ENCODE data around the gene ABCB10. TPM values are rescaled to one million over a fixed set of nuclear protein-coding genes. Genes with fewer than 3 reads are reported as not detected.

ABCB10 gene
- 10 to 100 TPM in 3 of 4 donors, 1 to 10 TPM in 1; 7.8 to 31.9 (median 11.3) TPM for polyA plus RNA-seq
- long read RNA-seq, donor 1, result 0 reads
- long read RNA-seq, donor 2, partial matches to known transcripts, result 0 of 4 reads
- long read RNA-seq, donor 2, other reads (novel, unspliced or antisense), result 0 of 4 reads
- long read RNA-seq, donor 3, partial matches to known transcripts, result 6 of 9 reads
- long read RNA-seq, donor 3, other reads (novel, unspliced or antisense), result 0 of 9 reads
- long read RNA-seq, donor 4, partial matches to known transcripts, result 0 of 1 reads
- long read RNA-seq, donor 4, other reads (novel, unspliced or antisense), result 0 of 1 reads
- long read RNA-seq, donor 5, partial matches to known transcripts, result 0 of 1 reads
- long read RNA-seq, donor 5, other reads (novel, unspliced or antisense), result 0 of 1 reads
- long read RNA-seq, donor 6, partial matches to known transcripts, result 0 of 4 reads
- long read RNA-seq, donor 6, other reads (novel, unspliced or antisense), result 0 of 4 reads
- long read RNA-seq, donor 7, result 0 reads
- long read RNA-seq, donor 8, result 0 reads
- long read RNA-seq, donor 9, partial matches to known transcripts, result 0 of 4 reads
- long read RNA-seq, donor 9, other reads (novel, unspliced or antisense), result 0 of 4 reads
- long read RNA-seq, donor 10, partial matches to known transcripts, result 7 of 10 reads
- long read RNA-seq, donor 10, other reads (novel, unspliced or antisense), result 0 of 10 reads

DNA sequence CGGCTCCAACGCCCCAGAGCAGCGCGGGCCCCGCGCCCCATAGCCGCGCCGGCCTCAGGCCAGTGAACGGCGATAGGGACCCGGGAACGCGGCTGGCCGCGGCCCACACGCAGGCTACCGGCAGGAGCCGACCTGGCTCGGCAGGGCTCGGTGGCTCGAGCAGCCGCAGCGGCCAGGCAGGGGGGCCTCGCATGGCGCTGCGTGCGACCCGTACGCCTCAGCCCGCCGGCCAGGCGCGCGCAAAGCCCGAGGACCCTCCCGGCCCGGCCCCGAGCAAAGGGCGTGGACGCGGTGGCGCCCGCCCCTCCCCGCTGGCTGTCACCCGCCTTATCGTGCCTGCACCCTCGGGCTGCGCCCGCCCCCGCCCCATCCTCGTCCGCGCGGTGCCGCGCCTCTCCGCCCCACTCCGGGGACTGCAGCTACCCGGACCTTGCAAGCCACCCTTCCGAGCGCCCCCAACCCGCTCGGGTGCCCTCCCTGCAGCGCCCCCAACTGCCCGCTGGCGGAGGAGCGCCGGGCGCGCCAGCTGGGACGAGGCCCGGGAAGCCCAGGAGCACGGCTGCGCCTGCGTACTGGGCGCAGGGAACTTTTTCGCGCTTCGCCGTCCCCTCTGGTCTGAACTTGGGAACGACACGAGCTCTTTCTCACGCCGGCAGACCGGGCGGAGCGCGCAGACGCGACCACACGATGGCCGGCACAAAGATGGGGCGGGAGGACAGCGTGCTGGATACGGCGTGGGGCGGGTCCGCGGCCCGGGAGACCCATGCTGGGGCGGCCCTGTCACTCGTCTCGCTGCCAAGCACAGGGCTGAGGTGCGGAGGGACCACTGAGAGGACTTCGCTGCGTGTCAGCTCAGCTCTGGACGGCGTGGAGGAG lies at the start of gene ABCB10:
TSS of gene ABCB10 (minus strand) at position 248 of the 876 bp plus-strand sequence. CDS start at position 193, 55 bp downstream.
- H3K27ac ChIP-seq (ENCODE audit: low read depth in 1 of 3, low read length in 2 of 3), result peak within 1 kb of the TSS; percentile 85 to 96 (median 89)
- WGBS, 3 donors, result 0 to 1% (median 0%) methylated on average over 66 to 109 of the region's 109 CpGs

DNA sequence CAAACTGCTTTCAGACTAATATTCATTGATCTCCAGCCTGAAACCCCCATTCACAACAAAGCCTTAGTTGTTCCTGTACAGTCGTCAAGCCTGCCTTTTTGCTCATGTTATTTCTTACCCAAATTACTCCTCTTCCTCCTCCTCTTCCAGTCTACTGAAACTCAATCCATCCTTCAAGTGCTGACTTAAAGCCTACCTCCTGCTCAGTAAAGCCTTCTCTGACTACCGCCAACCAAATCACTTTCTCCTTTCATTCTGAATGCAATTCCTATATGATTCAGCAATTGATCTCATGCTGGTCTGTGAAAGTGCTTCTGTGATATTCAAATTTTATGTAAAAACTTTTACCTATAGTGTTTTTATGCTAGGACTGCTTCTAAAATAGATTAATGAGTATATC lies 48.9 kb upstream of the ABCB10 start:
- peaks cover 9 to 25% (median 23%) of the 10 kb centered on the region in 3 donors for H3K36me3 ChIP-seq (ENCODE audit: control insufficient read depth in 3 of 3, insufficient read depth in 2 of 3, low read depth in 1 of 3, low read length in 3 of 3)
- 81 to 96% (median 86%) methylated on average over 2 of the region's 2 CpGs for WGBS, 3 donors
- no peak for DNase-seq
- no peaks in the 10 kb centered on the region for H3K9me3 ChIP-seq (ENCODE audit: control insufficient read depth in 2 of 2, insufficient read depth in 1 of 2, low read depth in 1 of 2, low read length in 1 of 2)
- FAIRE-seq, result no peak
- H3K4me3 ChIP-seq (ENCODE audit: low read depth in 1 of 3, low read length in 3 of 3), result no peak overlapping the region
- H3K4me1 ChIP-seq (ENCODE audit: control insufficient read depth in 3 of 3, insufficient read depth in 2 of 3, low read depth in 1 of 3, low read length in 2 of 3), result no peaks in the 10 kb centered on the region
- no peak overlapping the region for H3K27ac ChIP-seq (ENCODE audit: low read depth in 1 of 3, low read length in 2 of 3)
- no peaks in the 10 kb centered on the region for H3K27me3 ChIP-seq (ENCODE audit: control insufficient read depth in 3 of 3, insufficient read depth in 3 of 3, low read length in 3 of 3)

More for the DNA sequence above, at the start of gene ABCB10:
- DNase-seq (peak; percentile 97 to 99), FAIRE-seq (no peak)
- peaks cover 0 to 11% (median 0%) of the 10 kb centered on the region in 3 donors for H3K36me3 ChIP-seq (ENCODE audit: control insufficient read depth in 3 of 3, insufficient read depth in 2 of 3, low read depth in 1 of 3, low read length in 3 of 3)
- no peaks in the 10 kb centered on the region for H3K9me3 ChIP-seq (ENCODE audit: control insufficient read depth in 2 of 2, insufficient read depth in 1 of 2, low read depth in 1 of 2, low read length in 1 of 2)
- peak within 1 kb of the TSS; percentile 84 to 94 (median 87) for H3K4me3 ChIP-seq (ENCODE audit: low read depth in 1 of 3, low read length in 3 of 3)
- H3K27me3 ChIP-seq (ENCODE audit: control insufficient read depth in 3 of 3, insufficient read depth in 3 of 3, low read length in 3 of 3), result no peaks in the 10 kb centered on the region
- H3K4me1 ChIP-seq (ENCODE audit: control insufficient read depth in 3 of 3, insufficient read depth in 2 of 3, low read depth in 1 of 3, low read length in 2 of 3), result peaks cover 3 to 8% (median 4%) of the 10 kb centered on the region in 3 donors

DNA sequence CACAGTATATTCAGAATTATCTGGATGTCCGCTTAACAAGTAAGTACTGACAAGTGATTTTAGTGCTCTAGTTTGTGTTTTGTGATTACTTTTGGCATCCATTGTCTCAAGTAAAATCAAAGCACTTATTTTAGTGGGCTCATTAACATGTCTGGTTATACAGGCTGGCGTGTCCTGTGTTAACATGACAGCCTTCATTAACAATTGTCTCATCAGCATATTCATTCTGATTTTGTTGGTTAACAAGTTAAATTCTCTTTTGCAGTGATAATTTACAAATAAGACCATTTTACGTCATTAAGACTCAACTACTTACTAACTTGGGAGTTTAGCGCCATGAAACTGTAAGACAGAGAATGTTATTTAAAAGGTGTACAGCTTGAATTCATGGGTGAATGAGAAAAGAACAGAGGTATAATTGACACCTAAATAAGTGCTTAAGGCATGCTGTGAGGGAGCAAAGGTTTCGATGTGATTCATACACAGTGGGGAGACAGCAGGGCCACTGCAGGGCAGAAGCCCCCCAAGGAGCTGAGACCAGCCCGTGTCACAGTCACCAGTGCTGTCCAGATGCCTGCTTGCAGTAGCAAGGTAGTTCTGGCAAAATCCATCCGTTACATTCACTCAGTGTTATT lies 45.0 kb upstream of the ABCB10 start:
- Histone ChIP-seq H3K4me1 (ENCODE audit: control insufficient read depth in 3 of 3, insufficient read depth in 2 of 3, low read depth in 1 of 3, low read length in 2 of 3) (no peaks in the 10 kb centered on the region), H3K27ac (ENCODE audit: low read depth in 1 of 3, low read length in 2 of 3) (no peak overlapping the region), H3K4me3 (ENCODE audit: low read depth in 1 of 3, low read length in 3 of 3) (no peak overlapping the region), H3K36me3 (ENCODE audit: control insufficient read depth in 3 of 3, insufficient read depth in 2 of 3, low read depth in 1 of 3, low read length in 3 of 3) (peaks cover 12 to 20% (median 14%) of the 10 kb centered on the region in 3 donors), H3K9me3 (ENCODE audit: control insufficient read depth in 2 of 2, insufficient read depth in 1 of 2, low read depth in 1 of 2, low read length in 1 of 2) (no peaks in the 10 kb centered on the region), H3K27me3 (ENCODE audit: control insufficient read depth in 3 of 3, insufficient read depth in 3 of 3, low read length in 3 of 3) (no peaks in the 10 kb centered on the region)
- 88 to 90% (median 89%) methylated on average over 7 of the region's 7 CpGs for WGBS, 3 donors
- no peak for DNase-seq
- FAIRE-seq, result no peak

DNA sequence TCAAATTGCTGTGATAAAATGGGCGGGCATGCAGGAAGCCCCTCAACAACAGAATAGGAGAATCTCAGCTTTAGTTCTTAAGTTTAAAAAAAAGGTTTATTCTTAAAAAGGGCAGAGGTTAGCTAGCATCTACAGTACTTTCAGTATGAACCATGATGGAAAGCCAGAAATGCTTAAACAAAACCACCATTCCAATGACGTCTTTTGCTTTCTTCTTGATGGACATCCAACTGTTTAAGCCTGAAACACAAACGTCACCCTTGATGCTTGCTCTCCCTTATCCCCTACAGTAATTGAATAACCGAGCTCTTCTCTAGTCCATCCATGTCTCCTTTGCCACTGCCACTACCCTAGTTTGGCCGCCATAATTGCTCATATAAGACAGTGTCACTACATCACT lies 41.7 kb upstream of the ABCB10 start:
- WGBS, 3 donors, result 87 to 97% (median 87%) methylated on average over 5 of the region's 5 CpGs
- Histone ChIP-seq H3K9me3 (ENCODE audit: control insufficient read depth in 2 of 2, insufficient read depth in 1 of 2, low read depth in 1 of 2, low read length in 1 of 2) (no peaks in the 10 kb centered on the region), H3K36me3 (ENCODE audit: control insufficient read depth in 3 of 3, insufficient read depth in 2 of 3, low read depth in 1 of 3, low read length in 3 of 3) (peaks cover 10 to 18% (median 14%) of the 10 kb centered on the region in 3 donors), H3K27me3 (ENCODE audit: control insufficient read depth in 3 of 3, insufficient read depth in 3 of 3, low read length in 3 of 3) (no peaks in the 10 kb centered on the region), H3K4me3 (ENCODE audit: low read depth in 1 of 3, low read length in 3 of 3) (no peak overlapping the region), H3K4me1 (ENCODE audit: control insufficient read depth in 3 of 3, insufficient read depth in 2 of 3, low read depth in 1 of 3, low read length in 2 of 3) (peaks cover 0 to 2% (median 0%) of the 10 kb centered on the region in 3 donors), H3K27ac (ENCODE audit: low read depth in 1 of 3, low read length in 2 of 3) (no peak overlapping the region)
- FAIRE-seq, result no peak
- no peak for DNase-seq

DNA sequence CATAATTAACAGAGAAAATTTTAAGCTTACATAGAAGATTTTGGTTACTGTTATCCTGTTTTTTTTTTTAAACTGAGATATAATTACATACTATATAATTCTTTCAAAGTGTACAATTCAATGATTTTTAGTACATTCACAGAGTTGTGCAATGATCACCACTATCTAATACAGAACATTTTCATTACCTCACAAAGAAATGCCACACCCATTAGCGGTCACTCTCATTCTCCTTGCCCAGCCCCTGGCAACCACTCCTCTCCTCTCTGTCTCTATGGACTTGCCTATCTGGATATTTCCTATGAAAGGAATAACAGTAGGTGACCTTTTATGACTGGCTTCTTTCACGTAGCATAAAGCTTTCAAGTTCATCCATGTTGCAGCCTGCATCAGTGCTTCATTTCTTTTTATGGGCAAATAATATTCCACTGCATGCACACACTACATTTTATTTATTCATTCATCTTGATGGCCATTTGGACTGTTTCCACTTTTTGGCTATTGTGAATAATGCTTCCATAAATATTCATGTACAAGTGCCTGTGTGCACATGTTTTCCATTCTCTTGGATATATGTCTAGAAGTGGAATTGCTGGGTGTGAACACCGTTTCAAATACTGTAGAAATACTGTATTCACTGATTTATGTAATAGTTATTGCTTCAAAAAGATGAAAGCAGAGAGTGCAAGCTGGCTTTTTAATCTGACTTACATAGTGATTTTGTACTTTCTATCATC lies 40.9 kb upstream of the ABCB10 start:
- Histone ChIP-seq H3K36me3 (ENCODE audit: control insufficient read depth in 3 of 3, insufficient read depth in 2 of 3, low read depth in 1 of 3, low read length in 3 of 3) (peaks cover 13 to 22% (median 17%) of the 10 kb centered on the region in 3 donors), H3K4me1 (ENCODE audit: control insufficient read depth in 3 of 3, insufficient read depth in 2 of 3, low read depth in 1 of 3, low read length in 2 of 3) (peaks cover 0 to 2% (median 0%) of the 10 kb centered on the region in 3 donors), H3K27ac (ENCODE audit: low read depth in 1 of 3, low read length in 2 of 3) (no peak overlapping the region), H3K9me3 (ENCODE audit: control insufficient read depth in 2 of 2, insufficient read depth in 1 of 2, low read depth in 1 of 2, low read length in 1 of 2) (no peaks in the 10 kb centered on the region), H3K27me3 (ENCODE audit: control insufficient read depth in 3 of 3, insufficient read depth in 3 of 3, low read length in 3 of 3) (no peaks in the 10 kb centered on the region), H3K4me3 (ENCODE audit: low read depth in 1 of 3, low read length in 3 of 3) (no peak overlapping the region)
- WGBS, 3 donors, result 89 to 94% (median 89%) methylated on average over 3 of the region's 3 CpGs
- DNase-seq (no peak), FAIRE-seq (no peak)

DNA sequence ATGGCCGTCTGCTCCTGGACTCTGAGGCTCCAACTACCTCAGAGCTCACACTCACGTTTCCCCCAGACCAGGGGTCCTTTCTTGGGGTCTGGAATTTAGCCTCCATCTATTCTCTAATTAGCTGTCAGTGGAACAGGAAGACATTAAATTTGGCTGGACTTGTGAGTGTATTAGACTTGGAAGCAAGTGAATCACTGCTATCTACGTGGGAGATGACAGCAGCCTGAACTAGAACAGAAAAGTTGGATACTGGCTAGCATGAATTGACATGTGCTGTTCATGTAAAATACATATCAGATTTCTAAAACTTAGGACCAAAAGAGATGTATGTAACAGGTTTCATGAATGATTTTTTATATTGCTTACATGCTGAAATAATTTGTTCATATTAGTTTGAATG lies 39.4 kb upstream of the ABCB10 start:
- Histone ChIP-seq H3K36me3 (ENCODE audit: control insufficient read depth in 3 of 3, insufficient read depth in 2 of 3, low read depth in 1 of 3, low read length in 3 of 3) (peaks cover 18 to 27% (median 20%) of the 10 kb centered on the region in 3 donors), H3K4me1 (ENCODE audit: control insufficient read depth in 3 of 3, insufficient read depth in 2 of 3, low read depth in 1 of 3, low read length in 2 of 3) (peaks cover 0 to 2% (median 0%) of the 10 kb centered on the region in 3 donors), H3K27ac (ENCODE audit: low read depth in 1 of 3, low read length in 2 of 3) (peak overlapping the region in 1 of 3 donors; percentile 46), H3K9me3 (ENCODE audit: control insufficient read depth in 2 of 2, insufficient read depth in 1 of 2, low read depth in 1 of 2, low read length in 1 of 2) (no peaks in the 10 kb centered on the region), H3K4me3 (ENCODE audit: low read depth in 1 of 3, low read length in 3 of 3) (no peak overlapping the region), H3K27me3 (ENCODE audit: control insufficient read depth in 3 of 3, insufficient read depth in 3 of 3, low read length in 3 of 3) (no peaks in the 10 kb centered on the region)
- DNase-seq (no peak), FAIRE-seq (no peak)
- WGBS, 3 donors, result 72 to 90% (median 81%) methylated on average over 3 of the region's 3 CpGs

DNA sequence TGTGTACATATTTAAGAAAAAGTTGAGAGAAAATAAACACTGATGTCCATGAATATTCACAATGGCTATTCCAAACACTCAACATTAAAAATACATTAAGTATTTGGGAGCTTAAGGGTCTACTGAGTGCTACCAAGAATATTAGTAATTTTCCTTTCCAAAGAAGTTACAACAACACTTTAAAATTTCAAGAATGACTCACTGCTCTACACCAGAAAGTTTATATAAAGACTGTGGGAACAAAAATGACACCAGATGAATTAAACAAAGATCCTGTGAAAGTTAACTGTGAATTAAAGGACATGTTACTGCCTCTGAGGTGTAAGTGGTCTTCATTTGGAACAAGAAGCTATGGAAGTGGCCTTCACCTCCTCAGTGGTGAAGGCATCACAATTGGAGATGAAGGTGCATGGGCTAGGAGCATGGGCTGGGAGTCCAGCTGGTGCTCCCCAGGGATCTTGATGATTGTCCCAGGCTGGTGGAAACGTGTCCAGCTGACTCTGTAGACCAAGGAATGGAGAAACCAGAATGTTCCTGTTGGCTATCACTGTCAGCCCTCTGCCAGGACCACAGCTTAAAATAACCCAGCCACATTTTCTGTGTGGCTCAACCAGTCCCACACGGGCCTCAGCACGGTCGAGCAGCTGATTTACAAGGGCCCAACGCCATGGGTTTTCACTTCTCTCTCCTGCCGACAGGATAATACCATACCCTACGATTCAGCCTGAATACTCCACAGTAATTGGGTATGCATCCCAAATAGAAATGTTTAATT lies 38.6 kb upstream of the ABCB10 start:
- peaks cover 13 to 27% (median 17%) of the 10 kb centered on the region in 3 donors for H3K36me3 ChIP-seq (ENCODE audit: control insufficient read depth in 3 of 3, insufficient read depth in 2 of 3, low read depth in 1 of 3, low read length in 3 of 3)
- H3K27me3 ChIP-seq (ENCODE audit: control insufficient read depth in 3 of 3, insufficient read depth in 3 of 3, low read length in 3 of 3), result no peaks in the 10 kb centered on the region
- 60 to 88% (median 72%) methylated on average over 7 of the region's 7 CpGs for WGBS, 3 donors
- peaks cover 0 to 2% (median 0%) of the 10 kb centered on the region in 3 donors for H3K4me1 ChIP-seq (ENCODE audit: control insufficient read depth in 3 of 3, insufficient read depth in 2 of 3, low read depth in 1 of 3, low read length in 2 of 3)
- DNase-seq (no peak), FAIRE-seq (no peak)
- H3K9me3 ChIP-seq (ENCODE audit: control insufficient read depth in 2 of 2, insufficient read depth in 1 of 2, low read depth in 1 of 2, low read length in 1 of 2), result no peaks in the 10 kb centered on the region
- H3K4me3 ChIP-seq (ENCODE audit: low read depth in 1 of 3, low read length in 3 of 3), result no peak overlapping the region
- H3K27ac ChIP-seq (ENCODE audit: low read depth in 1 of 3, low read length in 2 of 3), result peak overlapping the region in 1 of 3 donors; percentile 46
